ENCODE measurements around the gene IDE.

DNA sequence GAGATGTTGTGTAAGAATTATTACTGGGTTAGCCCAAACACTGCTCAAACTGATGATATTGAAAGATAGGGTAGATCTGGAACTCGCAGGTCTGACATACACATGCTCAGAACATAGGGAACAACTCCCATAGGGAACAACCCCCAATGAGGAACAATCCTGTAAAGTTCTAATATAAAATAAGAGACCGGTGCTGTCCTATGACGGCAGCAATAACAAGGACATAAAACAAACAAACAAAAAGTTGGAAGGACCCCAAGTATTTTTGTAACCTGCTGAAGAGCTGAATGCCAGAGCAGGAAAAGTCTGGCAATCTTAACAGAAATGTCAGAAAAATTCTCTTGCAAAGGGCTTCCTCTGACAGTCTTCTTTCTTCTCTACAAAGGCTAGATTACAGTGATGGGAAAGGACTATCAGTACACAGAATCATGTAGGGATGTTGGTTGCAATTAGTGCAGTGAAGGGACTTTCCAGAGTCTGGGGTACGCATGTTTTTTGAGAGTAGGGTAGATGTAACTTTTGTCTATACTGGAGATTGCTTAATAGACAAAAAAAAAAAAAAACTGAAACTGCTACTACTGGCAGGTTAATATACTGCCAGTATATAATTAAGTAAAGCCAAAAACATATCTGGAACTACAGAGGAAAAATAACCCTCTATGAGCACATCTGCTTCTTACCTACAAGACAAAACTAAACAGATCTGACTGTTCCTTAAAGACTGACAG is 35.5 kb downstream of the IDE start:
- TF ChIP-seq, protein P1, sequence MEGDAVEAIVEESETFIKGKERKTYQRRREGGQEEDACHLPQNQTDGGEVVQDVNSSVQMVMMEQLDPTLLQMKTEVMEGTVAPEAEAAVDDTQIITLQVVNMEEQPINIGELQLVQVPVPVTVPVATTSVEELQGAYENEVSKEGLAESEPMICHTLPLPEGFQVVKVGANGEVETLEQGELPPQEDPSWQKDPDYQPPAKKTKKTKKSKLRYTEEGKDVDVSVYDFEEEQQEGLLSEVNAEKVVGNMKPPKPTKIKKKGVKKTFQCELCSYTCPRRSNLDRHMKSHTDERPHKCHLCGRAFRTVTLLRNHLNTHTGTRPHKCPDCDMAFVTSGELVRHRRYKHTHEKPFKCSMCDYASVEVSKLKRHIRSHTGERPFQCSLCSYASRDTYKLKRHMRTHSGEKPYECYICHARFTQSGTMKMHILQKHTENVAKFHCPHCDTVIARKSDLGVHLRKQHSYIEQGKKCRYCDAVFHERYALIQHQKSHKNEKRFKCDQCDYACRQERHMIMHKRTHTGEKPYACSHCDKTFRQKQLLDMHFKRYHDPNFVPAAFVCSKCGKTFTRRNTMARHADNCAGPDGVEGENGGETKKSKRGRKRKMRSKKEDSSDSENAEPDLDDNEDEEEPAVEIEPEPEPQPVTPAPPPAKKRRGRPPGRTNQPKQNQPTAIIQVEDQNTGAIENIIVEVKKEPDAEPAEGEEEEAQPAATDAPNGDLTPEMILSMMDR (IDR thresholded peaks at IDR 0.05 in 2 of 3, conservative IDR thresholded peaks at IDR 0.05 in 1 of 3; ENCODE audit: borderline replicate concordance in 1 of 3, insufficient read depth in 1 of 3, low read depth in 2 of 3, low read length in 2 of 3): no peak
- TF ChIP-seq SP1 (IDR thresholded peaks at IDR 0.05; ENCODE audit: low read depth) (no peak), POLR2A (IDR thresholded peaks at IDR 0.05; ENCODE audit: borderline replicate concordance, extremely low read depth, insufficient read depth, insufficient read length) (no peak), EZH2 (IDR thresholded peaks at IDR 0.05) (no peak)
